ENCODE results near the gene POU2F1. TPM values are rescaled to one million over a fixed set of nuclear protein-coding genes. Genes with fewer than 3 reads are reported as not detected.

The POU2F1 gene
- total and polyA plus RNA-seq, 2 donors (not counting 3 experiments of a cell fraction or from before 2014, with no cell fraction given): 6.0 to 12.9 TPM

GRCh38 chr1:167469280-167469965 is 248.7 kb downstream of the POU2F1 start:
- POLR2A ChIA-PET: no interaction called here
- FAIRE-seq: no peak

More at GRCh38 chr1:167469280-167469965, 248.7 kb downstream of the POU2F1 start:
- H3K79me2 ChIP-seq (ENCODE audit: control insufficient read depth, insufficient read depth, low read length): no peaks in the 10 kb centered on the region
- H3K9ac ChIP-seq (replicated peaks; ENCODE audit: extremely low read depth, insufficient read depth, low read length): no peak overlapping the region
- H3K4me3 ChIP-seq (replicated peaks in 1 of 3; ENCODE audit: insufficient read depth in 1 of 3, low read depth in 1 of 3, low read length in 3 of 3): no peak overlapping the region
- CTCF ChIA-PET: interaction anchor here (1.0 to 1.9 kb wide), 3 partner anchors 22 to 72 kb away, joined by 3 to 5 read pairs (median 4); no protein-coding TSS in a partner anchor
- H4K20me1 ChIP-seq (replicated peaks; ENCODE audit: control insufficient read depth, extremely low read depth, insufficient read depth, low read length): no peaks in the 10 kb centered on the region
- dilution Hi-C loops (cut with MboI; ENCODE audit: extremely low pct_ligation_motif_present, low sequenced_read_pairs) (no loop called here), intact Hi-C loops (cut with micrococcal nuclease) (no loop called here)
- no peak overlapping the region for H2AFZ ChIP-seq (ENCODE audit: low read depth, low read length)
- H3K4me2 ChIP-seq (ENCODE audit: insufficient read depth, low read length): no peak overlapping the region
- peaks cover under 1 to 4% of the 10 kb centered on the region in 2 experiments for H3K27me3 ChIP-seq (ENCODE audit: control insufficient read depth in 2 of 2, insufficient read depth in 2 of 2, low read length in 2 of 2)
- no peaks in the 10 kb centered on the region for H3K36me3 ChIP-seq (ENCODE audit: control insufficient read depth in 2 of 2, extremely low read depth in 1 of 2, insufficient read depth in 2 of 2, low read length in 2 of 2)
- no peaks in the 10 kb centered on the region for H3K9me3 ChIP-seq (replicated peaks; ENCODE audit: control insufficient read depth, insufficient read depth, low read length)
- no peak for TF ChIP-seq EZH2 (IDR thresholded peaks at IDR 0.05; ENCODE audit: borderline replicate concordance, low read depth, low read length, severe bottlenecking)
- TF ChIP-seq POLR2AphosphoS5 (IDR thresholded peaks at IDR 0.05; ENCODE audit: insufficient read depth, low read depth, low read length): no peak
- no peak for TF ChIP-seq FOS (IDR thresholded peaks at IDR 0.05; ENCODE audit: borderline replicate concordance, insufficient read depth, low read length)
- no peak for TF ChIP-seq MAX (IDR thresholded peaks at IDR 0.05; ENCODE audit: insufficient read depth, insufficient read length)
- no peak for TF ChIP-seq MYC (IDR thresholded peaks at IDR 0.05; ENCODE audit: low read depth, low read length)
- TF ChIP-seq JUN (IDR thresholded peaks at IDR 0.05; ENCODE audit: borderline replicate concordance, insufficient read depth, insufficient read length, low read depth): no peak
- TF ChIP-seq, protein P1, sequence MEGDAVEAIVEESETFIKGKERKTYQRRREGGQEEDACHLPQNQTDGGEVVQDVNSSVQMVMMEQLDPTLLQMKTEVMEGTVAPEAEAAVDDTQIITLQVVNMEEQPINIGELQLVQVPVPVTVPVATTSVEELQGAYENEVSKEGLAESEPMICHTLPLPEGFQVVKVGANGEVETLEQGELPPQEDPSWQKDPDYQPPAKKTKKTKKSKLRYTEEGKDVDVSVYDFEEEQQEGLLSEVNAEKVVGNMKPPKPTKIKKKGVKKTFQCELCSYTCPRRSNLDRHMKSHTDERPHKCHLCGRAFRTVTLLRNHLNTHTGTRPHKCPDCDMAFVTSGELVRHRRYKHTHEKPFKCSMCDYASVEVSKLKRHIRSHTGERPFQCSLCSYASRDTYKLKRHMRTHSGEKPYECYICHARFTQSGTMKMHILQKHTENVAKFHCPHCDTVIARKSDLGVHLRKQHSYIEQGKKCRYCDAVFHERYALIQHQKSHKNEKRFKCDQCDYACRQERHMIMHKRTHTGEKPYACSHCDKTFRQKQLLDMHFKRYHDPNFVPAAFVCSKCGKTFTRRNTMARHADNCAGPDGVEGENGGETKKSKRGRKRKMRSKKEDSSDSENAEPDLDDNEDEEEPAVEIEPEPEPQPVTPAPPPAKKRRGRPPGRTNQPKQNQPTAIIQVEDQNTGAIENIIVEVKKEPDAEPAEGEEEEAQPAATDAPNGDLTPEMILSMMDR (IDR thresholded peaks at IDR 0.05; ENCODE audit: extremely low read depth in 1 of 2, insufficient read depth in 1 of 2, low read depth in 1 of 2, low read length in 2 of 2): no peak
- TF ChIP-seq GATA2 (IDR thresholded peaks at IDR 0.05; ENCODE audit: insufficient read depth, insufficient read length, low read depth, low read length): no peak
- TF ChIP-seq POLR2A (IDR thresholded peaks at IDR 0.05; ENCODE audit: low read depth, low read length): no peak
- no TSS peak for BruUV-seq (replicated peaks)
- no peaks in the 10 kb centered on the region for H3K9me1 ChIP-seq (replicated peaks; ENCODE audit: control insufficient read depth, extremely low read depth, insufficient read depth, low read length)
- H3K27ac ChIP-seq (ENCODE audit: insufficient read depth, low read depth, low read length): no peak overlapping the region
- DNase-seq (ENCODE audit: low read depth, low spot score): no peak
- no peaks in the 10 kb centered on the region for H3K4me1 ChIP-seq (ENCODE audit: control insufficient read depth, extremely low read depth, insufficient read depth, low read length)
